SK-N-SH (cell line): ENCODE data around the gene CACNA1H.

Experiments used
- EZH2phosphoT487 ChIP-seq: fragments of 200-600 bp; sonication (generic); IDR thresholded peaks from 2 replicates; pipeline ENCODE4 v1.6.1; 2017; ENCODE audit warnings: low read depth, mixed run types, mild to moderate bottlenecking, antibody characterized with exemption, moderate library complexity, borderline replicate concordance
- NRF1 ChIP-seq: IDR thresholded peaks from 2 replicates; pipeline ENCODE4 v1.6.1; 2012; ENCODE audit warnings: low read depth, mild to moderate bottlenecking, low read length
- POLR2AphosphoS5 ChIP-seq: IDR thresholded peaks from 2 replicates; pipeline ENCODE4 v1.6.1; 2012; ENCODE audit warnings: low read depth, low read length
- RAD21 ChIP-seq: IDR thresholded peaks from 2 replicates; pipeline ENCODE4 v1.6.1; 2012; ENCODE audit warnings: mild to moderate bottlenecking, low read length
- YY1 ChIP-seq: IDR thresholded peaks from 2 replicates; pipeline ENCODE4 v1.4.0; 2012; ENCODE audit warnings: low read depth, mild to moderate bottlenecking
- TF ChIP-seq, protein P1 (sequence below): fragments of 200-600 bp; sonication (generic); IDR thresholded peaks from 2 replicates; pipeline ENCODE4 v1.6.1; 2017; ENCODE audit warnings: antibody characterized with exemption, mild to moderate bottlenecking, moderate library complexity

DNA sequence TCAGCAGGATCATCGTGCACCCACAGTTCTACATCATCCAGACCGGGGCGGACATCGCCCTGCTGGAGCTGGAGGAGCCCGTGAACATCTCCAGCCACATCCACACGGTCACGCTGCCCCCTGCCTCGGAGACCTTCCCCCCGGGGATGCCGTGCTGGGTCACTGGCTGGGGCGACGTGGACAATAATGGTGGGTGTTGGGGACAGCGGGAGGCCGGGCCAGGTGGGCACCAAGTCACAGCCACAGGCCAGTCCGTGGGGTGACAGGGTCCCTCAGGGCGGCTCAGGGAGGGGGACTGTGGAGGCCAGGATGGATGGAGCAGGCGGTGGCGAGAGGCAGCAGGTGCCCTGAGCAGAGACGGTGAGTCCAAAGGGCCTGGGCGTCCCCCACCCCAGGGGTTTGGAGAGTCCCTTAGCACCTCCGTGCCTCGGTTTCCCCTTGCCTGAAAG, 104.0 kb downstream of the CACNA1H start:
- TF ChIP-seq EZH2phosphoT487 (no peak), RAD21 (no peak), YY1 (no peak), POLR2AphosphoS5 (no peak), NRF1 (no peak)
- TF ChIP-seq, protein P1, sequence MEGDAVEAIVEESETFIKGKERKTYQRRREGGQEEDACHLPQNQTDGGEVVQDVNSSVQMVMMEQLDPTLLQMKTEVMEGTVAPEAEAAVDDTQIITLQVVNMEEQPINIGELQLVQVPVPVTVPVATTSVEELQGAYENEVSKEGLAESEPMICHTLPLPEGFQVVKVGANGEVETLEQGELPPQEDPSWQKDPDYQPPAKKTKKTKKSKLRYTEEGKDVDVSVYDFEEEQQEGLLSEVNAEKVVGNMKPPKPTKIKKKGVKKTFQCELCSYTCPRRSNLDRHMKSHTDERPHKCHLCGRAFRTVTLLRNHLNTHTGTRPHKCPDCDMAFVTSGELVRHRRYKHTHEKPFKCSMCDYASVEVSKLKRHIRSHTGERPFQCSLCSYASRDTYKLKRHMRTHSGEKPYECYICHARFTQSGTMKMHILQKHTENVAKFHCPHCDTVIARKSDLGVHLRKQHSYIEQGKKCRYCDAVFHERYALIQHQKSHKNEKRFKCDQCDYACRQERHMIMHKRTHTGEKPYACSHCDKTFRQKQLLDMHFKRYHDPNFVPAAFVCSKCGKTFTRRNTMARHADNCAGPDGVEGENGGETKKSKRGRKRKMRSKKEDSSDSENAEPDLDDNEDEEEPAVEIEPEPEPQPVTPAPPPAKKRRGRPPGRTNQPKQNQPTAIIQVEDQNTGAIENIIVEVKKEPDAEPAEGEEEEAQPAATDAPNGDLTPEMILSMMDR, result no peak
